ENCODE data around the gene HCRTR2. TPM values are rescaled to one million over a fixed set of nuclear protein-coding genes. Genes with fewer than 3 reads are reported as not detected.

Gene HCRTR2
- total and polyA plus RNA-seq, 8 donors: 0.09 to 0.13 (median 0.10) TPM; not detected in 5

GRCh38 chr6:55250400-55250799 lies 76.1 kb downstream of the HCRTR2 start:
- H3K9me3 ChIP-seq: no peaks in the 10 kb centered on the region
- H3K27me3 ChIP-seq: no peaks in the 10 kb centered on the region
- intact Hi-C loops (cut with DNase I): no loop called here
- H3K4me1 ChIP-seq: no peaks in the 10 kb centered on the region
- ATAC-seq (no peak), DNase-seq (no peak)
- H3K36me3 ChIP-seq: no peaks in the 10 kb centered on the region
- TF ChIP-seq CTCF (IDR thresholded peaks at IDR 0.05): no peak
- H3K4me3 ChIP-seq: no peak overlapping the region
- no peak overlapping the region for H3K27ac ChIP-seq

GRCh38 chr6:55255113-55255512 lies 80.8 kb downstream of the HCRTR2 start:
- Histone ChIP-seq H3K4me3 (no peak overlapping the region), H3K9me3 (no peaks in the 10 kb centered on the region), H3K36me3 (no peaks in the 10 kb centered on the region), H3K27ac (no peak overlapping the region), H3K27me3 (no peaks in the 10 kb centered on the region), H3K4me1 (no peaks in the 10 kb centered on the region)
- DNase-seq (no peak), ATAC-seq (no peak)
- intact Hi-C loops (cut with DNase I): no loop called here
- no peak for TF ChIP-seq CTCF (IDR thresholded peaks at IDR 0.05)

- ATAC-seq: no peak
- H3K36me3 ChIP-seq: no peaks in the 10 kb centered on the region
- no peak overlapping the region for H3K27ac ChIP-seq
- intact Hi-C loops (cut with DNase I): no loop called here
- no peak for DNase-seq
- no peaks in the 10 kb centered on the region for H3K4me1 ChIP-seq
- H3K27me3 ChIP-seq: no peaks in the 10 kb centered on the region
- TF ChIP-seq CTCF (IDR thresholded peaks at IDR 0.05): no peak
- no peak overlapping the region for H3K4me3 ChIP-seq
- H3K9me3 ChIP-seq: no peaks in the 10 kb centered on the region
Measured at GRCh38 chr6:55260181-55260580, 85.9 kb downstream of the HCRTR2 start.

GRCh38 chr6:55265409-55266114 lies 91.2 kb downstream of the HCRTR2 start:
- Histone ChIP-seq H3K27me3 (no peaks in the 10 kb centered on the region), H3K4me1 (no peaks in the 10 kb centered on the region), H3K27ac (no peak overlapping the region), H3K36me3 (no peaks in the 10 kb centered on the region), H3K4me3 (no peak overlapping the region), H3K9me3 (no peaks in the 10 kb centered on the region)
- no peak for TF ChIP-seq CTCF (IDR thresholded peaks at IDR 0.05)
- DNase-seq (peak in 1 of 4 donors; percentile 8), ATAC-seq (no peak)
- intact Hi-C loops (cut with DNase I): no loop called here

- H3K4me3 ChIP-seq: no peak overlapping the region
- intact Hi-C loops (cut with DNase I): no loop called here
- H3K4me1 ChIP-seq: no peaks in the 10 kb centered on the region
- H3K9me3 ChIP-seq: no peaks in the 10 kb centered on the region
- no peak overlapping the region for H3K27ac ChIP-seq
- H3K27me3 ChIP-seq: no peaks in the 10 kb centered on the region
- ATAC-seq (no peak), DNase-seq (no peak)
- no peak for TF ChIP-seq CTCF (IDR thresholded peaks at IDR 0.05)
- no peaks in the 10 kb centered on the region for H3K36me3 ChIP-seq
Measured at GRCh38 chr6:55266896-55267295, 92.6 kb downstream of the HCRTR2 start.

Data from left lung (tissue), 10 donors.